Activated CD8-positive, alpha-beta memory T cell treated with anti-CD3 and anti-CD28 coated beads for 48 hours (primary cell): ENCODE measurements around the gene CCL13.
"Not testable (repeated sequence)": the region's sequence is repeated elsewhere in the genome, so short reads cannot be mapped to it uniquely, and the experiment has no call there.

ENCODE experiments used
- DNase-seq, 3 experiments: peaks; one replicate each; pipeline ENCODE4 v3.0.0-alpha.2; 2020; ENCODE audit warnings: low read depth in 2 of 3, low spot score in 2 of 3

The CCL13 gene

DNA sequence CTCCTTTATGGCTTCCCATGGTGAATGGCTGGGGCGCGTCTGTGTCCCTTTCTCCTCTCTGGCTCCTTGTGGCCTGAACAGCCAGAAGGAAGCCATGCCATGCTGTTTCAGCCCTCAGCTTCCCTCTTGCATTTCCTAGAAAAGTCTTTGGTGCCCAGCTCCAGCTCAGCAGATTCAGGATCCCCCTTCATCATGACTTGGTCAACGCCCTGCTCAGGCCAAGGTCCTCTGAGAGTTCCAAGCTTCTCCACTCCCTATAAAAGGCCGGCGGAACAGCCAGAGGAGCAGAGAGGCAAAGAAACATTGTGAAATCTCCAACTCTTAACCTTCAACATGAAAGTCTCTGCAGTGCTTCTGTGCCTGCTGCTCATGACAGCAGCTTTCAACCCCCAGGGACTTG, at the start of gene CCL13:
CCL13 (plus strand) TSS at position 287 of the 400 bp plus-strand sequence; CDS start at position 334, 47 bp downstream.
- no peak for DNase-seq

DNA sequence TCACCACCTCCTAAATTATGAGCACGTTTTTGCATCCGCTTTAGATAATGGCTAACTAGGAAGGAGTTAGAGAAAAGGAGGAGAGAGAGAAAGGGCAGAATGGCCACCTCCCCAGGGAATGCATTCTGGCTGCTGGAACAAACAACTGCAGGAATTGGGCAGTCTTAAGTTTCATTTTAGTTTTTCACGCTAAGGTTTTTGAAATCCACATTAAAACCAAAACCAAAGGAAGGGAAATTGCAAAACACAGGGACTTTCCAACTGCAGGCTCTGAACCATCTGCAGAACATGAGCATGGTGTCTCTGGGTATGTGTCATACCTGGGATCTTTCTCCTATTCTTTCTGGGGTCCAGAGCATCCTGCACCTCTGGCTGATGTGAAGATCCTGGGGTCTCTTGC, 49.2 kb upstream of the CCL13 start:
- DNase-seq, result no peak

DNA sequence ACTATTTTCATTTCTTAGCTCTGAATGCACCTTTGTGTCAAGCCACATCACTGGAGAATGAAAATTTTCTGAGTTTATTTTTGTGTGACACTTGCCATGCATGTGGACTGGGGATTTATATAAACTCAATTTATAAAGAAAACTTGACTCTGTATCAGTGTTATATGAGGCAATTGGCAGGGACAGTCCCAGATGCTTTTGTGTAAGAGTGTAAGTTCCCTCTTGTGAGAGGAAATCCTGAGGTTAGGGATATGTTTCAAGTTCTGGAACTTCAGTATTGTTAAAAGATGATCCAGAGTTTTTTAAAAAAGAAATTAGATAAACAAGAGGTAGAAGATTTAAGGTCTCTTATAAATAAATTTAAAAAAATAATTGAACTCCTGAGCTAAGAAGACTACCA, 47.9 kb upstream of the CCL13 start:
- DNase-seq, result no peak

DNA sequence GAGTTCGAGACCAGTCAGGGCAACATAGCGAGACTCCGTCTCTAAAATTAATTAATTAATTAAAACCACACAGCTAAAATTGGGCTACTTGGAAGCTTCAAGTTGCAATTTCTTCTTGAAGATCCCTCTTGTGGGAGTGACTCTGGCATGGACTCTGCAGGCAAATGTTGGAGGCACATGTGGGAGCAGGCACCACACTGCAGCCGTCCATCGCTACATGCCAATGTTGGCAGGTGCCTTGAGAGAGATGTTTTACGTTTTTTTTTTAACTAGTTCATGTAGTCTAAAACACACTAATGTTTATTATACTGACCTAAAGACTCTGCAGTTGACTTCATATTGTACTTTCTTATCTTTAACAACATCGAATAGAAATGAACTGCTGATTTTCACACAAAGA, 45.0 kb upstream of the CCL13 start:
- no peak for DNase-seq

DNA sequence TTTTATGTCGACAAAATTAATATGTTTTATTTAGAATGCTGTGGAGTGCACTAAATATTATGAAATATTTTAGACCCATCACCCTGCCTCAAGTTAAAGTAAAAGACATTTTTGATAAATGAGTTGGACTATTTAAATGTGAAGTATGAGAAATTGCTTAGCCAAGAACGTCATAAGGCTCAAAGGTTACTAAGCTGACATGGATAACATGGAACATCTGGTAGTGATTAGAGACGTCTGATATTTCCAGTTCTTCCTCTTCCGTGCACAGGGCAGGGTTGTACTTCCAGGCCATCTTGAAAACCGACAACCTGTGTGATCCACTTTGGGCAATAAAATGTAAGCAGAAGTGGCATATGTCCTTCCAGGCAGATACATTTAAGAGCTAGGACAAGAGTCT, 44.2 kb upstream of the CCL13 start:
- no peak for DNase-seq

DNA sequence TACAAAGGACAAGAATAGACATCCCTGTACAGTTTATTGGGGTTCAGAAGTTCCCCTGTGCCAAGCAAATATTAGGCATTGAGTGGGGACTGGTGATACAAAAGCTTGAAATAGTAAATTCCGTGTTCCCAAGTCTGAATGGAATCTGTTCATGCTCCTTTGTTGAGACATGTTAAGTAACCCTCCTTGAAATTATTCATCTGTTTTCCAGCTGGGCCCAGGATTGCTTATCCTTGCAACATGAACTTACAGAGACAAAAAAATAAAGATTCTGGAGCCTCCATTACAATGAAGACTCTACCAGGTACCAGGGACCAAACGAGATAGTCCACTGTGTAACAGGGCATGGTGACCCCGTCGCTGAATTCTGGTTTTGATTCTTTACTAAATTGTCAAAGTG, 43.1 kb upstream of the CCL13 start:
- no peak for DNase-seq

DNA sequence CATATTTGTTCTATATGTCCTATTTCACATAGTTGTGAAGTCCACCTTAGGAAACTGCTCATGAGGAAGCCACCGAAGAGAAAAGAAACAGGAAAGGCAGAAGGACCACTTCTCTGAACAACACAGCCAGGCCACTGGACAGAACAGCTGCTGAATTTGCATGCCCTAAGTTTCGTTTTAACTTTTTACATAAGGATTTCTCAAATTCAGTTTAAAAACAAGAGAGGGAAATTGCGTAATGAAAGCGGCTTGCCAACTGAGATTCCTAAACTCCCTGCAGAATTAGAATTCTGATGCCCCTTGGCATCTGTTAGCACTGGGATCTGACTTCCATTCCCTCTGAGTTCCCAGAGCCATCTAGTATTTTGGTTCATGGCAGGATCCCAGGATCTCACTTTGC, 42.0 kb upstream of the CCL13 start:
- DNase-seq, result no peak

DNA sequence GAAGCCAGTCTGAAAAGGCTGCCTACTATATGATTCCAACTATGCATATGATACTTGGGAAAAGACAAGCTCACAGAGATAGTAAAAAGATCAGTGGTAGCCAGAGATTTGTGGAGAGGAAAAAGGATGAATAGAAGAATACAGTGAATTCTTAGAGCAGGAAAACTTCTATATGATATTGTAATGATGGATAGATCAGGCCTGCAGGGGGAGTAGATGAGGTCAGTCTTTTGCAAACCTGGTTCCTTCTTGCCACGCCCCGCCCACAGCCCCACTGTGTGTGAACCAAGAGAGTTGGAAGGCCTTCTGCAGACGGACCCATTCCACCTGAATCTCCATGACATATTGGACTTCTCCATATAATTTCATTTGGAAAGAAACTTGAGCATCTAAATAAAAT, 37.8 kb upstream of the CCL13 start:
- DNase-seq, result no peak

DNA sequence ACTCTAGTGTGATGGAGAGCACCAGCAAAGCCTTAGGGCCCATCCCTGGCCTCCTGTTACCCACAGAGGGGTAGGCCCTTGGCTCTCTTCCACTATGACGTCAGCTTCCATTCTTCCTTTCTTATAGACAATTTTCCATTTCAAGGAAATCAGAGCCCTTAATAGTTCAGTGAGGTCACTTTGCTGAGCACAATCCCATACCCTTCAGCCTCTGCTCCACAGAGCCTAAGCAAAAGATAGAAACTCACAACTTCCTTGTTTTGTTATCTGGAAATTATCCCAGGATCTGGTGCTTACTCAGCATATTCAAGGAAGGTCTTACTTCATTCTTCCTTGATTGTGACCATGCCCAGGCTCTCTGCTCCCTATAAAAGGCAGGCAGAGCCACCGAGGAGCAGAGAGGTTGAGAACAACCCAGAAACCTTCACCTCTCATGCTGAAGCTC, 37.2 kb upstream of the CCL13 start, which contains the start of gene CCL8:
CCL8 (plus strand) TSS at position 397 of the 445 bp plus-strand sequence. CDS start 67 bp downstream, outside the sequence.
- DNase-seq, result no peak

DNA sequence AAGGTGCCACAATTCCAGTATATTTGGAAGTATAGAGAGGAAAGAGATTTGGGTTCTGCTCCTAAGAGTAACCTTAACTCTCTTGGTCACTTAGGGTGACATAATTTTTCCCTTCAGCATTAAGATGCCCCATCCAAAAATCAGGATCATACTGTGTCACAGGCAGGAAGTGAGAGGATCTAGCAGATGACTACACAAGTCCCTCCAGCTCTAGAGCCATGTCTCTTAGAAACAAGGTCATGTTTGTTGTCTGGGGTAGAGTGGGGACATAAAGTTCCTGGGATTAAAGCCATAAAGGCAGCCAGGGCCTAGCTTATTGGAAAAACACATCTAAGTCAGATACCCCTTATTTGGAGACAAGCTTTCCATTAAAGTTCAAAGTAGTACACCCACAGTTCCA, 34.3 kb upstream of the CCL13 start:
- DNase-seq, result no peak

DNA sequence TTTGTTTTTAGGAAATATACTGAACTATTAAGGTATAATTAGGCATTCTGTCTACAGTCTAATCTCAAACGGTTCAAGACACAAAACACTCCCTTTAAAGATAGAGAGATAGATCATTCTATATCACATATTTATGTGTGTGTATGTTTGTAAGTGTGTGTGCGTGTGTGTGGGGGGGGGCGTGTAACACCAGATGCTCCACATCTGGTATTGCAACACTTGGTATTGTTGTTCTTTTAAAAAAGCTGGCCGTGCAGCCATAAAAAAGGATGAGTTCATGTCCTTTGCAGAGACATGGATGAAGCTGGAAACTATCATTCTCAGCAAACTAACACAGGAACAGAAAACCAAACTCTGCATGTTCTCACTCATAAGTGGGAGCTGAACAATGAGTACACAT, 28.7 kb upstream of the CCL13 start:
- not testable (repeated sequence) for DNase-seq

DNA sequence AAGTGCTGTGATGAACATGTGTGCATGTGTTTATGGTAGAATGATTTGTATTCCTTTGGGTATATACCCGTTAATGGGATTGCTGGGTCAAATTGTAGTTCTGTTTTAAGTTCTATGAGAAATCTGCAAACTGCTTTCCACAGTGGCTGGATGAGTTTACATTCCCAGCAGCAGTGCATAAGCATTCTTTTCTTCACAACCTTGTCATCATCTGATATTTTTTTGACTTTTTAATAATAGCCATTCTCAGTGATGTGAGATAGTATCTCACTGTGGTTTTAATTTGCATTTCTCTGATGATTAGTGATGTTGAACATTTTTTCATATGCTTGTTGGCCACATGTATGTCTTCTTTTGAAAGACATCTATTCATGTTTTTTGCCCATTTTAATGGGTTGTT, 18.6 kb upstream of the CCL13 start:
- DNase-seq, result no peak

DNA sequence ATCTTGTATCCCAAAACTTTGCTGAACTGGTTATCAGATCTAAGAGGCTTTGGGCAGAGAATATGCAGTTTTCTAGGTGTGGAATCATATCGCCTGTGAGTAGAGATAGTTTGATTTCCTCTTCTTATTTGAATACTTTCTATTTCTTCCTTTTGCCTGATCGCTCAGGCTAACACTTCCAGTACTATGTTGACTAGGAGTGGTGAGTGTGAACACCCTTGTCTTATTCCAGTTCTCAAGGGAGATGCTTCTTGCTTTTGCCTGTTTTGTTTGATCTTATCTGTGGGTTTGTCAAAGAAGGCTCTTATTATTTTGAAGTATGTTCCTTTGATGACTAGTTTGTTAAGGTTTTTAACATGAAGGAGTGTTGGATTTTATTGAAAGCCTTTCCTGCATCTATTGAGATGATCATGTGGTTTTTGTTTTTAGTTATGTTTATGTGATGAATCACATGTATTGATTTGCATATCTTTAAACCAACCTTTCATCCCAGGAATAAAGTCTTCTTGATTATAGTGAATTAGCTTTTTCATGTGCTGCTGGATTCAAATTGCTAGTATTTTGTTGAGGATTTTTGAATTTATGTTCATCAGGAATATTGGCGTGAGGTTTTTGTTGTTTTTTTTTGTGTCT, 17.0 kb upstream of the CCL13 start:
- DNase-seq, result no peak

DNA sequence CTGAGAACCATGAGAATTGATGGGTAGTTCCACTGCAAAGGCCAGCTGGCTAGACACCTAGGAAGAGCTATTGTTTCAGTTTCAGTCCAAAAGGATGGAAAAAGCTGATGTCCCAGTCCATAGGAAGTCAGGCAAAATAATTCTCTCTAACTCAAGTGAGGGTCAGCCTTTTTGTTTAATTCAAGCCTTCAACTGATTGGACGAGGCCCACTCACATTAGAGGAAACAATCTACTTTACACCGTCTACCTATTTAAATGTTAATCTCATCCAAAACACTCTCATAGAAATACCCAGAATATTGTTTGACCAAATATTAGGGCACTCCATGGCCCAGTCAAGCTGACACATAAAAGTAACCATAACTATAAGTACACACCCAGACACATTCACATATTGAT, 14.4 kb upstream of the CCL13 start:
- DNase-seq, result no peak

DNA sequence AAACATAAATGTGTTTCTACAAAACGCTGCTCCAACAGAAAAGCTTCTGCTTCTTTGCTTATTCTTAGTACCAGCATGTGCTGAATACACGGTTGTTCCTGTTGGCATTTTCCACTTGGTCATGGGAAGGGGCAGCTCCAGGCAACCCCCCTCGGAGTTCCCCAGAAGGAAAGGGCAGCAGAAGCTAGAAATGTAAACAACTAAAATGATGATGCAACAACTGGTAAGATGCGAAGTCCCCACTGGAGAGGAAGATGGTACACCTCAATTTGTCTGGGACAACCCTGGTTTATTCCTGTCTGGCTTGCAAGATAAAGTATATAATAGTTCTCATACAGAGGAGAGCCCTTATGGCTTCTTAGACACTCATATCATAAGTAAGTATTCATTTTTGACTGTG, 9.2 kb upstream of the CCL13 start:
- DNase-seq, result no peak

DNA sequence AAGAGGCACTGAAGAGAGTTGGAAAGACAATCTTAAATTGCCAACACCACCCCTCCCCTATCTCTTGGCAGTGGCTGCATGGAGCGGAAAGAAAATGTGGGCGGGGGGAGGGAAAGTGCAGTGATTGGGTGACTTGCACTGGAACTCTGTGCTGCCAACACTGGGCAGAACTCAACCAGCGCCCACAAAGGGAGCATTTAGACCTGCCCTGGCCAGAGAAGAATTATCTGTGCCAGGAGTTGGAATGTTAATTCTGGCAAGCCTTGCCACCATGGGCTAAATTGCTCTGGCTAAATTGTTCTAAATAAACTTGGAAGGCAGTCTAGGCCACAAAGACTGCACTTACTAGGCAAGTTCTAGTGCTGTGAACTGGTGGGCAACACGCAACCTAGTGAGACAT, 6.5 kb upstream of the CCL13 start:
- no peak for DNase-seq

DNA sequence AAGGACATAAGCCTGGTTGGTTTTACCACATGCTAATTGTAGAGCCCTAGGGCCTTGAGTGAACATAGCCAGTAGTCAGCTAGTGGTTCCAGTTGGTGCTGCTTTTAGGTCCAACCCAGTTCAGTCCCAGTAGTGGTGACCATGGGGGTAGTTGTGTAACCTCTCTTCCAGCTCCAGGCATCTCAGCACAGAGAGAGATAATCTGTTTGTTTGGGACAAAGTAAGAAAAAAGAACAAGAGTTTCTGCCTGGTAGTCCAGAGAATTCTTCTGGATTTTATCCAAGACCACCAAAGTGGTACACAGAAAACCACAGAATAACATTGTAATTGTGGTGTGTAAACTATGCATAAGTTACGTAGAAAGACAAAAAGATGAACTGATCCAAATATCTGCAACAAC, 5.2 kb upstream of the CCL13 start:
- DNase-seq, result no peak

DNA sequence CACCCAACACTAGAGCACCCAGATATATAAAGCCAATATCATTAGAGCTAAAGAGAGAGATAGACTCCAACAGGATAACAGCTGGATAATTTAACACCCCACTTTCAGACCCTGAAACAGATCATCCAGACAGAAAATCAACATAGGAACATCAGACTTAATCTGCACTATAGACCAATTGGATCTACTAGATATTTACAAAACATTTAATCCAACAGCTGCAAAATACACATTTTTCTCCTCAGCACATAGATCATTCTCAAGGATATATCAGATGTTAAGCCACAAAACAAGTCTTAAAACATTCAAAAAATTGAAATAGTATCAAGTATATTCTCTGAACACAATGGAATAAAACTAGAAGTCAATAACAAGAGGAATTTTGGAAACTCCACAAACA, 4.1 kb upstream of the CCL13 start:
- no peak for DNase-seq

DNA sequence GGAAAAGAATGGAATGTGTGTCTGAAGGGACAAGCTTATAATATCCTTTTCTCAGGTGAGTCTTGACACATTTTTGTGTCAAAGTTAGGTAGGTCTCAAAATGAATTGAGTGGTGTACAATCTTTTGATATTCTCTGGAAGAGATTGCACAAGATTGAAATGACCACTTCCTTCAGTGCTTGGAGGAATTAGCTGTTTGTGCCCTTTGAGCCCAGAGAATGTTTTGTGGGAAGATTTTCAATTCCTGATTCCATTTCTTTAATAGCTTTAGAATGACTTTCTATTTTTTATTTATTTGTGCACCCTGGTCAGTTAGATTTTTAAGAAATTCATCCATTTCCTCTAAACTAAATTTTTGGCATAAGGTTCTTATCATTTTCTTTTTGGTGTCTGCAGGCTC, 1.6 kb upstream of the CCL13 start:
- DNase-seq, result no peak

DNA sequence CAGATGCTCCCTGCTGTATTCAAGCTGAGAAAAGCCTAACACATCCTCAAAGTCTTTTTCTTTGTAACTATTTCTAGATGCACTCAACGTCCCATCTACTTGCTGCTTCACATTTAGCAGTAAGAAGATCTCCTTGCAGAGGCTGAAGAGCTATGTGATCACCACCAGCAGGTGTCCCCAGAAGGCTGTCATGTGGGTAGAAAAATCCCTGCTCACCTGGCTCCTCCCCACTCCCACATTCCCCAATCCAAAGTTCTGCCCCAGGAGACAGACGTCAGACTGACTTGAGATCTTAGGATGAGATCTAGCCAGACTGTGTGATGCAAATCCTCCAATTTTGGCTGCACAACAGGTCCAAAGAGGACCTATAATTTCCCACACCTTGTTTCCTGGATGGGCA, 1.1 kb downstream of the CCL13 start:
- DNase-seq, result no peak

DNA sequence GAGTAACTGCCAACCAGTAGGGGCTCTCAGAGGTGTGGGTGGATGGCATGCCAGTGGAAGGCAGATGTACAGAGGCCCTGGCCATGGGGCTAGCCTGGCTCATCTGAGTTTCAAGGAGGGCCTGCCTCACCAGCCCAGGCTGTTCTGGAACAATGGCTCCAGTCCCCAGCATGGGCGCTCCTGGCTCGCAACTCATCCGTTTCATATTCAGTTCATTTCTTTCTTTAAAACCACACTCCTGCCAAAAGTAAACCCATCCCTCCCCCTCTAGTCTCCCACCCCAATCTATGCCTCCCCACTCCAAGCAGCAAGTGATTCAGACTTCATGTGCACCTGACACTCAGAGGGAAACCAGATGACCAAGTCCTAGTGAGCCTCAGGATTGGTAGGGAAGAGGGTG, 2.4 kb downstream of the CCL13 start:
- no peak for DNase-seq

DNA sequence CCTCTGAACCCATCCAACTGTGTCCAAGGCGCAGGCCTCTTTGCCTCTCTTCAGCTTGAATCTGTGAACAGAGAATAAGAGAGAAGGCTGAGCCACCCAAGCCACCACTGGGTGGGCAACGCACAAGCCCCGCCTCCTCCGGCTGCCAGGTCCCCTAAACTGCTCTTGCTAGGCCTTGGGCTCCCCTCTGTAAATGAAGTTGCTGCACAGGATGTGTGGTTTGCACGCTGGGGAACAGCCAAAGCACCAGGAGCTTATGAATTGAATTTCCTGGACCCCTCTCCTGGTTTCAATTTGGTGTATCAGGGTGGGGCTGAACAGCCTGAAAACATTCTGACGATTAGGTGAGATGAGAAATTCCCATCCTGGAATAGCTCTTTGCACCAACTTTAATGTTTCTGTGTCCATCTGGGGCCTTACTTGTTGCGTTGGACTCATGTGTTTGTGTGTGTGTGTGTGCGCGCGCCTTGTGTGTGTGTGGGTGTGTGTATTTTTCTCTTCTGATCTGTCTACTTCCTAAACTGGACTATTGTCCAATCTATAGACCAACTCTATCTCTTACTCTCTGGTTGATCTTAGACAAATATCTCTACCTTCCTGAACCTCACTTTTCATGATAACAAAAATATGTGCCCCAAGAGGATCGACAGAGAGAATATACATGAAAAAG, 4.5 kb downstream of the CCL13 start:
- DNase-seq, result no peak

DNA sequence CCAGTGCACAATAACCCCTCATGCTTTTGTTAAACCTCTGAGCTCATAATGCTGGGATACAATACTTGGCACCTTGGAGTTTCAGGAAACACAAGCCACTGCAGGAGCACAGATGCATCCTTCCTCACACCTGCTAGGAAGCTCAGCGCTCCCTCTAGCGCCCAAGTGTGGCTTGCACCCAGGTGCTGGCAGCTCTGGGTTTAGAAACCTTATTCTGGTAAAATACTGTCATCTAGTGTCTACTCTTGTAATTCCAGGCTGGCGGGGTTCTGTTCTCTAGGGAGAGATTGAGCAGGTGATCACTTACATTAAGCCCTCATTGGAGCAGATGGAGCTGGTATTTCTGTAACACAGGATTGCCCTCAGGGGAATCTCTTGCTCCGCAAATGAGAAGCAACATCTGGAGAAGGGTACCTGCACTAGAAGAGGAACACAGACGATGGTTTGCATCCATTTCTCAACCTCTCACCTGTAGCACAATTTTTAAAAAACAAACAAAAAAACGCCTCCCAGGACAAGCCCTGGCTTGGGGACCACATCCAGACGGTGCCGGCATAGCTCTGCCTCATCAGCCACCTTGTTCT, 5.3 kb downstream of the CCL13 start:
- peak; percentile 44 to 59 (median 44) for DNase-seq
